ENCODE measurements around the gene CAT. TPM values are rescaled to one million over a fixed set of nuclear protein-coding genes. Genes with fewer than 3 reads are reported as not detected.
A peak's percentile ranks its signal among the peaks of the same experiment; 100 is the strongest.

The CAT gene
- 56.6 and 62.6 TPM in 2 replicates for total RNA-seq

DNA sequence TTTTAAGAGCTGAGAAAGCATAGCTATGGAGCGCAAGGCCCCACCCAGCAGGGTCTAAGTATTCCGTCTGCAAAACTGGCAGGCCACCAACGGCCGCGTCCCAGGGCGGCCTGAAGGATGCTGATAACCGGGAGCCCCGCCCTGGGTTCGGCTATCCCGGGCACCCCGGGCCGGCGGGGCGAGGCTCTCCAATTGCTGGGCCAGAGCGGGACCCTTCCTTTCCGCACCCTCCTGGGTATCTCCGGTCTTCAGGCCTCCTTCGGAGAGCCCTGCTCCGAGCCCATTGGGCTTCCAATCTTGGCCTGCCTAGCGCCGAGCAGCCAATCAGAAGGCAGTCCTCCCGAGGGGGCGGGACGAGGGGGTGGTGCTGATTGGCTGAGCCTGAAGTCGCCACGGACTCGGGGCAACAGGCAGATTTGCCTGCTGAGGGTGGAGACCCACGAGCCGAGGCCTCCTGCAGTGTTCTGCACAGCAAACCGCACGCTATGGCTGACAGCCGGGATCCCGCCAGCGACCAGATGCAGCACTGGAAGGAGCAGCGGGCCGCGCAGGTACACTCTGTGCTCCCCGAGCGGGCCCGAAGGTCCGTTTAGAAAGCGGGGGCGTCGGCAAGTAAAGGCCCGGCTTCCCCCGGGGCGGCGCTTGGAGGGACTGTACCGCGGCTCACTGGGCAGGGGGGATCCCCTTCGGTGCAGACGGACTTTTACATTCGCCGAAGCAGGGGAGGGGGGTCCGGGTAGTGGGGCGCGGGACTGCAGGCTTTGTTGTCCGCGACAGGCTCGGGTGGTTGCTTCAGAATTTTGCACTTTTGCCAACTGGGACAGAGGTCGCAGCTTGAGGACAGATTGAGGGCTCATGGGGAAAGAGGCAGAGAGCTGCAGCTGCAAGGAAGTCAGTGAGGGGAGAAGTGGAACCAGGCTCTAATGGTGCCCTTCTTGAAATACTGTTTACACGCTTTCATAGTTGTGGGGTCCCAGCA lies at the start of gene CAT:
CAT (plus strand) TSS at position 406 of the 979 bp plus-strand sequence; CDS start at position 486, 80 bp downstream.
- peak within 1 kb of the TSS; percentile 80 for H3K27ac ChIP-seq (ENCODE audit: low read depth, low read length)
- TF ChIP-seq, protein P1, sequence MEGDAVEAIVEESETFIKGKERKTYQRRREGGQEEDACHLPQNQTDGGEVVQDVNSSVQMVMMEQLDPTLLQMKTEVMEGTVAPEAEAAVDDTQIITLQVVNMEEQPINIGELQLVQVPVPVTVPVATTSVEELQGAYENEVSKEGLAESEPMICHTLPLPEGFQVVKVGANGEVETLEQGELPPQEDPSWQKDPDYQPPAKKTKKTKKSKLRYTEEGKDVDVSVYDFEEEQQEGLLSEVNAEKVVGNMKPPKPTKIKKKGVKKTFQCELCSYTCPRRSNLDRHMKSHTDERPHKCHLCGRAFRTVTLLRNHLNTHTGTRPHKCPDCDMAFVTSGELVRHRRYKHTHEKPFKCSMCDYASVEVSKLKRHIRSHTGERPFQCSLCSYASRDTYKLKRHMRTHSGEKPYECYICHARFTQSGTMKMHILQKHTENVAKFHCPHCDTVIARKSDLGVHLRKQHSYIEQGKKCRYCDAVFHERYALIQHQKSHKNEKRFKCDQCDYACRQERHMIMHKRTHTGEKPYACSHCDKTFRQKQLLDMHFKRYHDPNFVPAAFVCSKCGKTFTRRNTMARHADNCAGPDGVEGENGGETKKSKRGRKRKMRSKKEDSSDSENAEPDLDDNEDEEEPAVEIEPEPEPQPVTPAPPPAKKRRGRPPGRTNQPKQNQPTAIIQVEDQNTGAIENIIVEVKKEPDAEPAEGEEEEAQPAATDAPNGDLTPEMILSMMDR (IDR thresholded peaks at IDR 0.05; ENCODE audit: extremely low read depth, low read depth, low read length), result no peak

DNA sequence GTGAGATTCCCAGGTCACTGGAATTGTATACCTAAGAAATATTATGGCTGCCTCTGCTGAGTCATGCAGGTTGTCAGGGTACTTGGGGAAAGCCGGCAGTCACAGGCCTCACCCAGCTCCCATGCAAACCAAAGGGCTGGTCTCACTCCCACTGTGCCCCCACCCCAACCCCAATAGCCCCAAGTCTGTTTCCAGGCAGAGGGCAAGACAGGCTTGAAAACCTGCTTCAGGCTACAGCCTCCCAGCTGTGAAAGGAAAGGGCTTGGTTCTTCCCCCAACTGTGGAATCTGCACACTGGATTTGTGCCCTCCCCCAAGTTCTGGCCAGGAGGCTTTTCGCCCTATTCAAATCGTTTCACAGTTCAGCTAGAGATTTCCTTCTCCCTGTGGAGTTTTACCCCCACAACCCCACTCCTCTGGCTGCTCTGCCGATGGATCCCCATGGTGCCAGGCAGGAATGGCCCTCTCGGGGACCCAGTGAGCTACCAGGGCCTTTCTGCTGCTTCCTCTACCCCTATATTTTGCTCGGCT lies 43.9 kb upstream of the CAT start:
- no peak overlapping the region for H2AFZ ChIP-seq (ENCODE audit: low read length)
- H3K4me3 ChIP-seq (ENCODE audit: insufficient read depth, low read length), result no peak overlapping the region
- peaks cover 14% of the 10 kb centered on the region for H3K27me3 ChIP-seq (ENCODE audit: insufficient read depth, low read length)
- H3K9me3 ChIP-seq (ENCODE audit: low read depth, low read length), result peaks cover 2% of the 10 kb centered on the region
- H3K27ac ChIP-seq (ENCODE audit: low read depth, low read length), result no peak overlapping the region
- H3K4me1 ChIP-seq (ENCODE audit: insufficient read depth, low read length), result peaks cover 5% of the 10 kb centered on the region
- no peaks in the 10 kb centered on the region for H4K20me1 ChIP-seq (ENCODE audit: insufficient read depth, low read length)
- TF ChIP-seq, protein P1 (IDR thresholded peaks at IDR 0.05; ENCODE audit: extremely low read depth, low read depth, low read length), result no peak
- H3K4me2 ChIP-seq (ENCODE audit: insufficient read depth, low read length), result no peak overlapping the region
- H3K79me2 ChIP-seq (ENCODE audit: insufficient read depth, low read length), result no peaks in the 10 kb centered on the region
- H3K36me3 ChIP-seq (ENCODE audit: insufficient read depth, low read length), result no peaks in the 10 kb centered on the region
- DNase-seq (ENCODE audit: insufficient read length, low spot score, missing footprints), result no peak

More for the DNA sequence above, at the start of gene CAT:
- DNase-seq (ENCODE audit: insufficient read length, low spot score, missing footprints), result peak; percentile 98
- Histone ChIP-seq H3K4me3 (ENCODE audit: insufficient read depth, low read length) (peak within 1 kb of the TSS; percentile 96), H3K4me2 (ENCODE audit: insufficient read depth, low read length) (peak within 1 kb of the TSS; percentile 91), H4K20me1 (ENCODE audit: insufficient read depth, low read length) (peaks cover 29% of the 10 kb centered on the region), H3K9me3 (ENCODE audit: low read depth, low read length) (no peaks in the 10 kb centered on the region), H3K79me2 (ENCODE audit: insufficient read depth, low read length) (peaks cover 46% of the 10 kb centered on the region), H3K4me1 (ENCODE audit: insufficient read depth, low read length) (peaks cover 20% of the 10 kb centered on the region), H3K36me3 (ENCODE audit: insufficient read depth, low read length) (no peaks in the 10 kb centered on the region), H3K27me3 (ENCODE audit: insufficient read depth, low read length) (no peaks in the 10 kb centered on the region), H2AFZ (ENCODE audit: low read length) (peak within 1 kb of the TSS; percentile 96)

DNA sequence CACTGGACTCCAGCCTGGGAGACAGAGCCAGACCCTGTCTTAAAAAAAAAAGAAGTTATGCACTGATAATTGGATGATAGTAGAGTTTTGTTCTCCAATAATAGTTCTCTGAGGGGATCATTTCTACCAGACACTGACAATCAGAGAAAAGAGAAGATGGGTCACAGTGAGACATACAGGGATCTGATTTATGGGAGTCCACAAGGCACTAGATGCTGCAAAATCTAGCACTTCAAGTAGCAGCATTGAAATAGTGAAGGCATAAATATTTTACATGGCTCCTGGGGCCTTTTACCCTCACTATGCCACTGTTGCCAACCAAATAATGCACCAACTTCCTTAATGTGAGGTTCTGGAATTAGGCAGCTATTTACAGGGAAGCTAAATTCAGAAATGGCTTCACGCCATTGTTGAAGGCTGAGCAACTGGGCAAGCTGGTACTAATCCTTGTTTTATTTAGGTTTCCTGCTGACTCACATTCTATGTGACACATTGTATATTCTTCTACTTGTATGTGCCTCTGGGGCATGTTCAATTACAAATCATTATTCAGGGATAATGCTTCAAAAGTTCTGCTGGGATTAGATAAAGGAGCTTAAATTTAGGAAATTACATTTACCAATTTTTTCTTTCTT lies 42.7 kb upstream of the CAT start:
- no peaks in the 10 kb centered on the region for H4K20me1 ChIP-seq (ENCODE audit: insufficient read depth, low read length)
- no peak overlapping the region for H3K4me3 ChIP-seq (ENCODE audit: insufficient read depth, low read length)
- TF ChIP-seq, protein P1 (IDR thresholded peaks at IDR 0.05; ENCODE audit: extremely low read depth, low read depth, low read length), result no peak
- H3K4me1 ChIP-seq (ENCODE audit: insufficient read depth, low read length), result peaks cover 5% of the 10 kb centered on the region
- no peaks in the 10 kb centered on the region for H3K79me2 ChIP-seq (ENCODE audit: insufficient read depth, low read length)
- H3K36me3 ChIP-seq (ENCODE audit: insufficient read depth, low read length), result no peaks in the 10 kb centered on the region
- H3K4me2 ChIP-seq (ENCODE audit: insufficient read depth, low read length), result peak overlapping the region; percentile 45
- H3K27me3 ChIP-seq (ENCODE audit: insufficient read depth, low read length), result peaks cover 12% of the 10 kb centered on the region
- H3K9me3 ChIP-seq (ENCODE audit: low read depth, low read length), result peaks cover 2% of the 10 kb centered on the region
- no peak overlapping the region for H2AFZ ChIP-seq (ENCODE audit: low read length)
- H3K27ac ChIP-seq (ENCODE audit: low read depth, low read length), result no peak overlapping the region
- DNase-seq (ENCODE audit: insufficient read length, low spot score, missing footprints), result peak; percentile 82

Measured in osteoblast (primary cell).